Activated CD8-positive, alpha-beta memory T cell treated with anti-CD3 and anti-CD28 coated beads for 36 hours (primary cell): ENCODE measurements around the gene CACNA2D1. TPM values are rescaled to one million over a fixed set of nuclear protein-coding genes. Genes with fewer than 3 reads are reported as not detected.
"Not testable (repeated sequence)": the region's sequence is repeated elsewhere in the genome, so short reads cannot be mapped to it uniquely, and the experiment has no call there.

Source experiments
- CTCF ChIA-PET: fragments of 350-600 bp; sonication (Branson Sonifier 250); formaldehyde crosslinking; loops from one replicate; lab custom pipeline; 2021; ENCODE audit warnings: antibody characterized with exemption; lab: Charles Lee
- POLR2A ChIA-PET: fragments of 350-600 bp; sonication (Branson Sonifier 250); formaldehyde crosslinking; loops from one replicate; lab custom pipeline; 2021; ENCODE audit warnings: antibody characterized with exemption; lab: Charles Lee
- total RNA-seq, 2 experiments: library from RNA; stranded (reverse); gene quantifications; one replicate each; pipeline ENCODE4 v1.2.3, GENCODE V29; 2021

CACNA2D1 gene
- total RNA-seq, 2 experiments from 2014 or later: not detected

GRCh38 chr7:82156893-82157292 is 286.7 kb downstream of the CACNA2D1 start:
- ChIA-PET CTCF (no interaction called here), POLR2A (no interaction called here)

GRCh38 chr7:82156168-82156567 is 287.4 kb downstream of the CACNA2D1 start:
- POLR2A ChIA-PET: no interaction called here
- CTCF ChIA-PET: no interaction called here

GRCh38 chr7:82154728-82155127 is 288.8 kb downstream of the CACNA2D1 start:
- ChIA-PET POLR2A (no interaction called here), CTCF (no interaction called here)

- ChIA-PET CTCF (no interaction called here), POLR2A (no interaction called here)
Measured at GRCh38 chr7:82153776-82154175, 289.8 kb downstream of the CACNA2D1 start.

GRCh38 chr7:82152858-82153257 is 290.7 kb downstream of the CACNA2D1 start:
- ChIA-PET POLR2A (no interaction called here), CTCF (no interaction called here)

GRCh38 chr7:82146491-82146890 is 297.1 kb downstream of the CACNA2D1 start:
- ChIA-PET POLR2A (no interaction called here), CTCF (no interaction called here)

GRCh38 chr7:82142263-82142864 is 301.2 kb downstream of the CACNA2D1 start:
- ChIA-PET CTCF (no interaction called here), POLR2A (no interaction called here)

GRCh38 chr7:82141427-82141826 is 302.1 kb downstream of the CACNA2D1 start:
- ChIA-PET CTCF (no interaction called here), POLR2A (no interaction called here)

- CTCF ChIA-PET, POLR2A ChIA-PET: not testable (repeated sequence)
Measured at GRCh38 chr7:82140608-82141007, 303.0 kb downstream of the CACNA2D1 start.

GRCh38 chr7:82131215-82131614 is 312.4 kb downstream of the CACNA2D1 start:
- ChIA-PET CTCF (no interaction called here), POLR2A (no interaction called here)

GRCh38 chr7:82129091-82129490 is 314.5 kb downstream of the CACNA2D1 start:
- CTCF ChIA-PET: no interaction called here
- POLR2A ChIA-PET: no interaction called here

- ChIA-PET CTCF (no interaction called here), POLR2A (no interaction called here)
Measured at GRCh38 chr7:82128546-82128945, 315.0 kb downstream of the CACNA2D1 start.

- CTCF ChIA-PET: no interaction called here
- POLR2A ChIA-PET: no interaction called here
Measured at GRCh38 chr7:82126576-82126975, 317.0 kb downstream of the CACNA2D1 start.

GRCh38 chr7:82124445-82124844 is 319.1 kb downstream of the CACNA2D1 start:
- POLR2A ChIA-PET: no interaction called here
- CTCF ChIA-PET: no interaction called here

GRCh38 chr7:82122275-82122674 is 321.3 kb downstream of the CACNA2D1 start:
- POLR2A ChIA-PET: no interaction called here
- CTCF ChIA-PET: no interaction called here

GRCh38 chr7:82114237-82114636 is 329.3 kb downstream of the CACNA2D1 start:
- ChIA-PET CTCF (no interaction called here), POLR2A (no interaction called here)

GRCh38 chr7:82110146-82110840 is 333.3 kb downstream of the CACNA2D1 start:
- CTCF ChIA-PET: no interaction called here
- POLR2A ChIA-PET: no interaction called here

GRCh38 chr7:82109288-82109687 is 334.3 kb downstream of the CACNA2D1 start:
- ChIA-PET POLR2A (no interaction called here), CTCF (interaction anchor here (0.6 kb wide), 1 partner anchor 385 kb away, joined by 3 read pairs; no protein-coding TSS in a partner anchor)

- POLR2A ChIA-PET: no interaction called here
- CTCF ChIA-PET: no interaction called here
Measured at GRCh38 chr7:82106201-82106600, 337.4 kb downstream of the CACNA2D1 start.

GRCh38 chr7:82105463-82105862 is 338.1 kb downstream of the CACNA2D1 start:
- ChIA-PET CTCF (no interaction called here), POLR2A (no interaction called here)

- ChIA-PET POLR2A (no interaction called here), CTCF (no interaction called here)
Measured at GRCh38 chr7:82098414-82098813, 345.2 kb downstream of the CACNA2D1 start.
